Measurements from ENCODE around the gene CERS6. TPM values are rescaled to one million over a fixed set of nuclear protein-coding genes. Genes with fewer than 3 reads are reported as not detected.

CERS6 gene
- polyA plus RNA-seq, 1 donor, result 43.8 TPM

- H3K27me3 ChIP-seq (ENCODE audit: control insufficient read depth, insufficient read depth, low read length), result no peaks in the 10 kb centered on the region
- H3K4me1 ChIP-seq (ENCODE audit: control insufficient read depth, insufficient read depth, low read length), result no peaks in the 10 kb centered on the region
- H3K27ac ChIP-seq (ENCODE audit: low read length), result no peak overlapping the region
- H3K36me3 ChIP-seq (ENCODE audit: control insufficient read depth, insufficient read depth, low read length), result peaks cover 2% of the 10 kb centered on the region
- DNase-seq, result no peak
- no CpG with 5 or more reads among the region's 1 CpG for WGBS (ENCODE audit: insufficient coverage, low lambda C conversion rate)
- H3K4me3 ChIP-seq (ENCODE audit: low read length), result no peak overlapping the region
- H3K9me3 ChIP-seq (ENCODE audit: control insufficient read depth, low read depth, low read length), result no peaks in the 10 kb centered on the region
Measured at GRCh38 chr2:168666339-168666738, 210.3 kb downstream of the CERS6 start.

DNA sequence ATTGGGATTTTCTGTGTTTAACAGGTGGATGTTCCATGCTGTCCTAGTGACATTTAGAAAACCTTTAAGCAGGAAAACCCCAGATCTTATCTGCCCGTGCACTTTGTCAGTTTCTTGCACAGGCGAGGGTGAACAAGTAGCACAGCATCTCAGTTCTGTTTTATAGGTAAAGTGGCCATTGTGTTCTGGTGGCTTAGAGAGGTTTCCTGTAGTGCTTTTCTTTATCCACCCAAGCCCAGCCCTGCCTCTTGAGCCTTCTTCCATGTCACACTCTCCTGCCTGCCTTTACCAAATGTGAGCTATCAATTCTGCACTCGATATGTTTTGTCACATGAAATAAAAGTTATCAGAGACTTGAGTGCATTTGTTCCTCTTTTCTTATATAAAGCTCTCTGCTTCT lies 211.1 kb downstream of the CERS6 start:
- DNase-seq, result no peak
- no peaks in the 10 kb centered on the region for H3K9me3 ChIP-seq (ENCODE audit: control insufficient read depth, low read depth, low read length)
- H3K4me3 ChIP-seq (ENCODE audit: low read length), result no peak overlapping the region
- H3K36me3 ChIP-seq (ENCODE audit: control insufficient read depth, insufficient read depth, low read length), result peaks cover 2% of the 10 kb centered on the region
- no peaks in the 10 kb centered on the region for H3K27me3 ChIP-seq (ENCODE audit: control insufficient read depth, insufficient read depth, low read length)
- no peak overlapping the region for H3K27ac ChIP-seq (ENCODE audit: low read length)
- WGBS (ENCODE audit: insufficient coverage, low lambda C conversion rate), result no CpG with 5 or more reads among the region's 3 CpGs
- H3K4me1 ChIP-seq (ENCODE audit: control insufficient read depth, insufficient read depth, low read length), result no peaks in the 10 kb centered on the region

GRCh38 chr2:168669151-168669550 lies 213.1 kb downstream of the CERS6 start:
- no peak overlapping the region for H3K27ac ChIP-seq (ENCODE audit: low read length)
- DNase-seq, result no peak
- no peak overlapping the region for H3K4me3 ChIP-seq (ENCODE audit: low read length)
- H3K9me3 ChIP-seq (ENCODE audit: control insufficient read depth, low read depth, low read length), result no peaks in the 10 kb centered on the region
- H3K27me3 ChIP-seq (ENCODE audit: control insufficient read depth, insufficient read depth, low read length), result no peaks in the 10 kb centered on the region
- H3K36me3 ChIP-seq (ENCODE audit: control insufficient read depth, insufficient read depth, low read length), result peaks cover 2% of the 10 kb centered on the region
- no peaks in the 10 kb centered on the region for H3K4me1 ChIP-seq (ENCODE audit: control insufficient read depth, insufficient read depth, low read length)

DNA sequence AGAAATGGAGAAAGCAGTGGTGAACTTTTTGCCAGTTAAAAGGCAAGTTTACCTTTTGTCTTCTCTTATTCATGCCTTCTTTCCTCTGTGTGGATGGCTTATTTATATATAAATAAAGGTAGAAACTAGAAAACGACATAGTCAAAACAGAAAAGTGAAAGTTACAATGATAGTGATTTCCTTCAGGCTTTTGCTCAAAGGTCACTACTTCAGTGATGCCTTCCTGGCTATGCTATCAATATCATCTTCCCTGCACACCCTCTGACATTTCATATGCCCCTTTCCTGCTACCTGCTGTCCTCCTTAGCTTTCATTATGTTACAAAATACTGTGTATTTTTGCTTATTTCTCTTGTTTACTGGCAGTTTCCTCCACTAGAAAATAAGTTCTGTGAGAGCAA lies 214.4 kb downstream of the CERS6 start:
- H3K36me3 ChIP-seq (ENCODE audit: control insufficient read depth, insufficient read depth, low read length), result peaks cover under 1% of the 10 kb centered on the region
- H3K4me3 ChIP-seq (ENCODE audit: low read length), result no peak overlapping the region
- no peaks in the 10 kb centered on the region for H3K4me1 ChIP-seq (ENCODE audit: control insufficient read depth, insufficient read depth, low read length)
- no peaks in the 10 kb centered on the region for H3K27me3 ChIP-seq (ENCODE audit: control insufficient read depth, insufficient read depth, low read length)
- no peaks in the 10 kb centered on the region for H3K9me3 ChIP-seq (ENCODE audit: control insufficient read depth, low read depth, low read length)
- no peak overlapping the region for H3K27ac ChIP-seq (ENCODE audit: low read length)
- no peak for DNase-seq
- no CpG with 5 or more reads among the region's 1 CpG for WGBS (ENCODE audit: insufficient coverage, low lambda C conversion rate)

DNA sequence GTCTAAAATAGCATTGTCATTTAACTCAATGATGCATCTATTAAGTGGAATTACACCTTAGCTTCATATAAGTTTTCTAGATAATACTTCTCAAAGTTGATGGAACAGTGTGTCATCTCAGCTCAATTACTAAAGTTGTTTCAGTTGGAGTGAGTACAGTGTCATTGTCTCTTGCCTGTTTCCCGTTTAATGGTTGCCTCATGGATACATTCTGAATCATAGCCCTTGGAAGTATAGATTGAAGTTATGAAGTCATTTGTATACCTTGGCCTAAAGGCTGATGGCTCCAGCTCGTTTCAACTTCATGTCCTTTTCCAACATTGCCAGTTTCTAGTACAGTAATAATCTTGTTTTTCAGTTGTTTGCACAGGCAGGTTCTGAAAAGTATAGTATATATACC lies 215.9 kb downstream of the CERS6 start:
- WGBS (ENCODE audit: insufficient coverage, low lambda C conversion rate), result no CpG with 5 or more reads among the region's 2 CpGs
- no peak for DNase-seq
- H3K4me3 ChIP-seq (ENCODE audit: low read length), result no peak overlapping the region
- no peaks in the 10 kb centered on the region for H3K27me3 ChIP-seq (ENCODE audit: control insufficient read depth, insufficient read depth, low read length)
- no peak overlapping the region for H3K27ac ChIP-seq (ENCODE audit: low read length)
- no peaks in the 10 kb centered on the region for H3K4me1 ChIP-seq (ENCODE audit: control insufficient read depth, insufficient read depth, low read length)
- H3K9me3 ChIP-seq (ENCODE audit: control insufficient read depth, low read depth, low read length), result no peaks in the 10 kb centered on the region
- H3K36me3 ChIP-seq (ENCODE audit: control insufficient read depth, insufficient read depth, low read length), result no peaks in the 10 kb centered on the region

- Histone ChIP-seq H3K27me3 (ENCODE audit: control insufficient read depth, insufficient read depth, low read length) (no peaks in the 10 kb centered on the region), H3K27ac (ENCODE audit: low read length) (no peak overlapping the region), H3K9me3 (ENCODE audit: control insufficient read depth, low read depth, low read length) (no peaks in the 10 kb centered on the region), H3K4me1 (ENCODE audit: control insufficient read depth, insufficient read depth, low read length) (no peaks in the 10 kb centered on the region), H3K36me3 (ENCODE audit: control insufficient read depth, insufficient read depth, low read length) (no peaks in the 10 kb centered on the region), H3K4me3 (ENCODE audit: low read length) (no peak overlapping the region)
- WGBS (ENCODE audit: insufficient coverage, low lambda C conversion rate), result 100% methylated on average over 1 of the region's 10 CpGs
- no peak for DNase-seq
Measured at GRCh38 chr2:168673265-168674189, 217.5 kb downstream of the CERS6 start.

- Histone ChIP-seq H3K27me3 (ENCODE audit: control insufficient read depth, insufficient read depth, low read length) (no peaks in the 10 kb centered on the region), H3K9me3 (ENCODE audit: control insufficient read depth, low read depth, low read length) (no peaks in the 10 kb centered on the region), H3K4me3 (ENCODE audit: low read length) (no peak overlapping the region), H3K27ac (ENCODE audit: low read length) (no peak overlapping the region), H3K4me1 (ENCODE audit: control insufficient read depth, insufficient read depth, low read length) (no peaks in the 10 kb centered on the region), H3K36me3 (ENCODE audit: control insufficient read depth, insufficient read depth, low read length) (no peaks in the 10 kb centered on the region)
- no peak for DNase-seq
- 46% methylated on average over 2 of the region's 10 CpGs for WGBS (ENCODE audit: insufficient coverage, low lambda C conversion rate)
Measured at GRCh38 chr2:168678153-168678853, 222.2 kb downstream of the CERS6 start.

DNA sequence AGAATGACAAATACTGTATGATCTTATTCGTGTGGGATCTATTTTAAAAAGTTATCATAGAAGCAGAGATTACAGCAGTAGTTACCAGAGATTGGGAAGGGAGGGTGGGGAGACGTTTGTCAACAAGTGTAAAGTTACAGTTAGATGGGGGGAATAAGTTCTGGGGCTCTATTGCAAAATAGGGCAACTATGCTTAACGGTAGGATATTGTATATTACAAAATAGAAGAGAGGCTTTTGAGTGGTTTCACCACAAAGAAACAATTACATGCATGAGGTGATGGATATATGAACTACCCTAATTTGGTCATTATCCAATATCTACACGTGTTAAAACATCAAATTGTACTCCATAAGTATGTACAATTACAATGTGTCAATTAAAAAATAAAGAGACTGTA lies 223.0 kb downstream of the CERS6 start:
- Histone ChIP-seq H3K4me1 (ENCODE audit: control insufficient read depth, insufficient read depth, low read length) (no peaks in the 10 kb centered on the region), H3K36me3 (ENCODE audit: control insufficient read depth, insufficient read depth, low read length) (no peaks in the 10 kb centered on the region)
- 74% methylated on average over 2 of the region's 4 CpGs for WGBS (ENCODE audit: insufficient coverage, low lambda C conversion rate)

GRCh38 chr2:168679741-168680310 lies 223.8 kb downstream of the CERS6 start:
- no peaks in the 10 kb centered on the region for H3K36me3 ChIP-seq (ENCODE audit: control insufficient read depth, insufficient read depth, low read length)
- H3K9me3 ChIP-seq (ENCODE audit: control insufficient read depth, low read depth, low read length), result no peaks in the 10 kb centered on the region
- H3K27me3 ChIP-seq (ENCODE audit: control insufficient read depth, insufficient read depth, low read length), result no peaks in the 10 kb centered on the region
- H3K4me1 ChIP-seq (ENCODE audit: control insufficient read depth, insufficient read depth, low read length), result no peaks in the 10 kb centered on the region
- H3K27ac ChIP-seq (ENCODE audit: low read length), result no peak overlapping the region
- DNase-seq, result no peak
- 38% methylated on average over 3 of the region's 8 CpGs for WGBS (ENCODE audit: insufficient coverage, low lambda C conversion rate)
- no peak overlapping the region for H3K4me3 ChIP-seq (ENCODE audit: low read length)

More for the DNA sequence above, 223.0 kb downstream of the CERS6 start:
- Histone ChIP-seq H3K9me3 (ENCODE audit: control insufficient read depth, low read depth, low read length) (no peaks in the 10 kb centered on the region), H3K4me3 (ENCODE audit: low read length) (no peak overlapping the region), H3K27me3 (ENCODE audit: control insufficient read depth, insufficient read depth, low read length) (no peaks in the 10 kb centered on the region), H3K27ac (ENCODE audit: low read length) (no peak overlapping the region)
- DNase-seq, result no peak

DNA sequence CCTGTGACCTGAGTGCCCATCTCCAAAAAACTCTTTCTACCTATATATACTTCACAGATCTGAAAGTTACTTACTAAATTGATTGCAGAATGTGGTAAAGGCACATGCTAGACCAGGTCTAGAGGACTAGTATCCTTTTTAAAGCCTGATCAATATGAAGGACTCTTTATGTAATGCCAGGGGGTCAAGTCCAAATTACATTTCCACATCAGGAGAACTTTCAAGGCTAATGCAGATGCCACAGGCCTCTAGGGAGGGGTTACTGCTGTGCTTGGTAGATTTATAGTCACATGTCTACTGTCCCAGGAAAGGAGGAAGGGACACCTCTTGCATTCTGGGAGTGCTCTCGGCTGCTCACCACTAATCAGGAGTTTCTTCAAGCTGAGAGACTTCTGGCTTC lies 227.9 kb downstream of the CERS6 start:
- H3K27ac ChIP-seq (ENCODE audit: low read length), result no peak overlapping the region
- H3K36me3 ChIP-seq (ENCODE audit: control insufficient read depth, insufficient read depth, low read length), result peaks cover 2% of the 10 kb centered on the region
- H3K4me3 ChIP-seq (ENCODE audit: low read length), result no peak overlapping the region
- H3K4me1 ChIP-seq (ENCODE audit: control insufficient read depth, insufficient read depth, low read length), result no peaks in the 10 kb centered on the region
- no peak for DNase-seq
- no peaks in the 10 kb centered on the region for H3K9me3 ChIP-seq (ENCODE audit: control insufficient read depth, low read depth, low read length)
- H3K27me3 ChIP-seq (ENCODE audit: control insufficient read depth, insufficient read depth, low read length), result no peaks in the 10 kb centered on the region
- no CpG with 5 or more reads among the region's 1 CpG for WGBS (ENCODE audit: insufficient coverage, low lambda C conversion rate)

Data from large intestine (tissue), 3 donors.